ENCODE data around the gene HNRNPU. TPM values are rescaled to one million over a fixed set of nuclear protein-coding genes. Genes with fewer than 3 reads are reported as not detected.

The HNRNPU gene
- total RNA-seq, 1 donor from 2014 or later = 856 TPM

- peaks cover 76% of the 10 kb centered on the region for H3F3A ChIP-seq (ENCODE audit: low read depth)
- H3K36me3 ChIP-seq = peaks cover 42% of the 10 kb centered on the region
- peaks cover 47% of the 10 kb centered on the region for H3K36me3 Mint-ChIP-seq
- no peak for TF ChIP-seq EZH2phosphoT487 (IDR thresholded peaks at IDR 0.05)
- no peak for TF ChIP-seq EZH2 (IDR thresholded peaks at IDR 0.05)
- TF ChIP-seq CTCF (IDR thresholded peaks at IDR 0.05) = no peak
- H3K9ac ChIP-seq = peak overlapping the region; percentile 0
- no peaks in the 10 kb centered on the region for H3K27me3 ChIP-seq
- H3K9me3 Mint-ChIP-seq = no peaks in the 10 kb centered on the region
- H3K4me3 ChIP-seq = peak overlapping the region; percentile 77
- peaks cover 95% of the 10 kb centered on the region for H3K79me2 ChIP-seq (ENCODE audit: low read depth)
- peak; percentile 63 for DNase-seq (ENCODE audit: low spot score)
- no peak overlapping the region for H3K27ac Mint-ChIP-seq
- H4K20me1 ChIP-seq (ENCODE audit: low read depth) = peaks cover 68% of the 10 kb centered on the region
- H3K4me1 ChIP-seq = peaks cover 42% of the 10 kb centered on the region
- peak overlapping the region; percentile 78 for H3K4me2 ChIP-seq
- H3K4me1 Mint-ChIP-seq = peaks cover 39% of the 10 kb centered on the region
- H3K27me3 Mint-ChIP-seq (ENCODE audit: insufficient read depth, low read depth) = peaks cover 6% of the 10 kb centered on the region
- no peaks in the 10 kb centered on the region for H3K9me3 ChIP-seq (ENCODE audit: low read depth)
- no peak overlapping the region for H2AFZ ChIP-seq (replicated peaks)
- peak overlapping the region; percentile 92 for H3K4me3 Mint-ChIP-seq
- H3K27ac ChIP-seq = no peak overlapping the region
These were observed 3.3 kb downstream of the HNRNPU start for GRCh38 chr1:244860914-244861610.

- H3K4me3 Mint-ChIP-seq = peak overlapping the region; percentile 92
- peak overlapping the region; percentile 77 for H3K4me3 ChIP-seq
- peaks cover 50% of the 10 kb centered on the region for H3K36me3 ChIP-seq
- H2AFZ ChIP-seq (replicated peaks) = no peak overlapping the region
- no peak overlapping the region for H3K27ac ChIP-seq
- H3K9me3 ChIP-seq (ENCODE audit: low read depth) = no peaks in the 10 kb centered on the region
- H3K4me1 ChIP-seq = peaks cover 33% of the 10 kb centered on the region
- H3K9ac ChIP-seq = peak overlapping the region; percentile 0
- H3K9me3 Mint-ChIP-seq = no peaks in the 10 kb centered on the region
- TF ChIP-seq CTCF (IDR thresholded peaks at IDR 0.05) (no peak), EZH2 (IDR thresholded peaks at IDR 0.05) (no peak), EZH2phosphoT487 (IDR thresholded peaks at IDR 0.05) (no peak)
- H3K79me2 ChIP-seq (ENCODE audit: low read depth) = peaks cover 95% of the 10 kb centered on the region
- H3K4me2 ChIP-seq = peak overlapping the region; percentile 78
- peaks cover 56% of the 10 kb centered on the region for H3K36me3 Mint-ChIP-seq
- peaks cover 30% of the 10 kb centered on the region for H3K4me1 Mint-ChIP-seq
- H3F3A ChIP-seq (ENCODE audit: low read depth) = peaks cover 77% of the 10 kb centered on the region
- peaks cover 6% of the 10 kb centered on the region for H3K27me3 Mint-ChIP-seq (ENCODE audit: insufficient read depth, low read depth)
- DNase-seq (ENCODE audit: low spot score) = no peak
- no peaks in the 10 kb centered on the region for H3K27me3 ChIP-seq
- H4K20me1 ChIP-seq (ENCODE audit: low read depth) = peaks cover 77% of the 10 kb centered on the region
- no peak overlapping the region for H3K27ac Mint-ChIP-seq
These were observed 4.3 kb downstream of the HNRNPU start for GRCh38 chr1:244860078-244860477.

- H3K27ac Mint-ChIP-seq = no peak overlapping the region
- Histone ChIP-seq H3K4me1 (peaks cover 32% of the 10 kb centered on the region), H3K36me3 (peaks cover 67% of the 10 kb centered on the region), H4K20me1 (ENCODE audit: low read depth) (peaks cover 95% of the 10 kb centered on the region), H3K4me2 (peak overlapping the region; percentile 19), H3K27me3 (no peaks in the 10 kb centered on the region), H3K9me3 (ENCODE audit: low read depth) (no peaks in the 10 kb centered on the region), H2AFZ (replicated peaks) (no peak overlapping the region), H3K27ac (no peak overlapping the region), H3K79me2 (ENCODE audit: low read depth) (peaks cover 100% of the 10 kb centered on the region), H3K9ac (no peak overlapping the region), H3K4me3 (no peak overlapping the region), H3F3A (ENCODE audit: low read depth) (peaks cover 78% of the 10 kb centered on the region)
- H3K4me3 Mint-ChIP-seq = no peak overlapping the region
- TF ChIP-seq CTCF (IDR thresholded peaks at IDR 0.05) = no peak
- no peak for TF ChIP-seq EZH2 (IDR thresholded peaks at IDR 0.05)
- no peak for TF ChIP-seq EZH2phosphoT487 (IDR thresholded peaks at IDR 0.05)
- H3K9me3 Mint-ChIP-seq = no peaks in the 10 kb centered on the region
- H3K27me3 Mint-ChIP-seq (ENCODE audit: insufficient read depth, low read depth) = no peaks in the 10 kb centered on the region
- no peak for DNase-seq (ENCODE audit: low spot score)
- peaks cover 65% of the 10 kb centered on the region for H3K36me3 Mint-ChIP-seq
- H3K4me1 Mint-ChIP-seq = peaks cover 30% of the 10 kb centered on the region
These were observed 6.0 kb downstream of the HNRNPU start for GRCh38 chr1:244858357-244858756.
